Coronary artery (tissue), 2 donors: Measurements from ENCODE around the gene SMAGP.

Source experiments
- DNase-seq: peaks from one replicate; pipeline ENCODE4 v3.0.0-alpha.2; 2017; ENCODE audit warnings: low spot score
- H3K27ac ChIP-seq, 2 donors: fragments of 200-600 bp; sonication (generic); one replicate each; pipeline ENCODE4 v1.5.1; 2016 to 2019
- H3K4me3 ChIP-seq: fragments of 200-600 bp; sonication (generic); 2 replicates; pipeline ENCODE4 v1.5.1; 2016; ENCODE audit warnings: mild to moderate bottlenecking, moderate library complexity
- TF ChIP-seq, protein P1 (sequence below): fragments of 200-600 bp; sonication (generic); IDR thresholded peaks from one replicate; pipeline ENCODE4 v1.5.1; 2019; ENCODE audit warnings: antibody characterized with exemption

SMAGP gene

DNA sequence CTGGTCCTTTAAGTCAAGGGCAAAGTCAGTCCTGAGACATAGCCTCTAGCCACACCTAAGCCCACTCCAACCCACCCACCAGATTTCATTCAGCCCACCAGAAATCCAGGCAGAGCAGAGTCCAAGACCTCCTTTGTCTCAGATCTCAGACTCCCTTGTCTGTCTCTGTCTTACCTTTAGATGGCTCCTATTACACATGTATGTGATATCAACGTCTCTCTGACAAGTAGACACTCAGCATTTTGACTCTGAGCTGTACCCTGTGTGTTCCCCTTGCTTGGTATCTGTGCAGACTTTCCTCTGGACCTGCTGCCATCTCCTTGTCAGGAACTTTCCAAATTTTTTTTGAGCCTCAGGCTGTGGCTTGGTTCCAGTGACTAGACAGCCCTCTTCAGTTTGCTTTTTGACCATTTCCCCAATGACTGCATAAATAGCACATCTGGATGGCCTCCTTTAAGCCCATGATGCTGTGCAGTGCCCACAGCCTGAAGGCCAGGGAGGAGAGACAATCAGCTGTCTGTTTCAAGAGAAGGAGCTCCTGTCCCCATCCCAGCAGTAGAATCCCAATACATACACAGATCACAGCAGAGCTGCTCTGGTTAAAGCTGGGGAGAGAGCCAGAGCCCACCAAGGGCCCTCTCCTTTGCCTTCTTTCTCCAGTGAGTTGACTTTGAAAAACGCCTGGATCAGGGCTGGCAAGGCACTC is 59.4 kb downstream of the SMAGP start:
- TF ChIP-seq, protein P1, sequence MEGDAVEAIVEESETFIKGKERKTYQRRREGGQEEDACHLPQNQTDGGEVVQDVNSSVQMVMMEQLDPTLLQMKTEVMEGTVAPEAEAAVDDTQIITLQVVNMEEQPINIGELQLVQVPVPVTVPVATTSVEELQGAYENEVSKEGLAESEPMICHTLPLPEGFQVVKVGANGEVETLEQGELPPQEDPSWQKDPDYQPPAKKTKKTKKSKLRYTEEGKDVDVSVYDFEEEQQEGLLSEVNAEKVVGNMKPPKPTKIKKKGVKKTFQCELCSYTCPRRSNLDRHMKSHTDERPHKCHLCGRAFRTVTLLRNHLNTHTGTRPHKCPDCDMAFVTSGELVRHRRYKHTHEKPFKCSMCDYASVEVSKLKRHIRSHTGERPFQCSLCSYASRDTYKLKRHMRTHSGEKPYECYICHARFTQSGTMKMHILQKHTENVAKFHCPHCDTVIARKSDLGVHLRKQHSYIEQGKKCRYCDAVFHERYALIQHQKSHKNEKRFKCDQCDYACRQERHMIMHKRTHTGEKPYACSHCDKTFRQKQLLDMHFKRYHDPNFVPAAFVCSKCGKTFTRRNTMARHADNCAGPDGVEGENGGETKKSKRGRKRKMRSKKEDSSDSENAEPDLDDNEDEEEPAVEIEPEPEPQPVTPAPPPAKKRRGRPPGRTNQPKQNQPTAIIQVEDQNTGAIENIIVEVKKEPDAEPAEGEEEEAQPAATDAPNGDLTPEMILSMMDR: no peak
- no peak overlapping the region for H3K4me3 ChIP-seq
- no peak for DNase-seq
- H3K27ac ChIP-seq: no peak overlapping the region

GRCh38 chr12:51209259-51209658 is 61.0 kb downstream of the SMAGP start:
- no peak for DNase-seq
- H3K4me3 ChIP-seq: no peak overlapping the region
- no peak overlapping the region for H3K27ac ChIP-seq
- TF ChIP-seq, protein P1: no peak

- Histone ChIP-seq H3K4me3 (no peak overlapping the region), H3K27ac (no peak overlapping the region)
- no peak for DNase-seq
- TF ChIP-seq, protein P1: no peak
Observed at GRCh38 chr12:51208016-51208660, 62.1 kb downstream of the SMAGP start.

DNA sequence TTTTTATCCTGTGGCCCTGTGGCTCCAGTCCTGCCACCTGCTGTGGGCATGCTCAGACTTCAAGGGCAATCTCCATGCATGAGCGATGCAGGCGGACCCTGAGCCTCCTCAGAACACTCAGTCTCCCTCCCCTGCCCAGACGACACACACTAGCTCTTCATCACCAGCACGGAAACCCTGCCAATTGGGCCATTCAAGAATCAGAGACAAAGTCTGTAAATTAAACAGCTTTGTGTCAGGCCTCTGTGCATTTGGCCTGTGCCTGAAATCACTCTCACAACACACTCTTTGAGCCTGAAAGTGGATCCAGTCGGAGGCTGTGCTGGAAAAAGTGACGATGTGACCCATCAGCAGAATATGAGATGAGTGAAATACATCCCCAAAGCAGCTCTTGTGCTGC is 64.9 kb downstream of the SMAGP start:
- H3K4me3 ChIP-seq: no peak overlapping the region
- no peak for DNase-seq
- TF ChIP-seq, protein P1: no peak
- no peak overlapping the region for H3K27ac ChIP-seq

DNA sequence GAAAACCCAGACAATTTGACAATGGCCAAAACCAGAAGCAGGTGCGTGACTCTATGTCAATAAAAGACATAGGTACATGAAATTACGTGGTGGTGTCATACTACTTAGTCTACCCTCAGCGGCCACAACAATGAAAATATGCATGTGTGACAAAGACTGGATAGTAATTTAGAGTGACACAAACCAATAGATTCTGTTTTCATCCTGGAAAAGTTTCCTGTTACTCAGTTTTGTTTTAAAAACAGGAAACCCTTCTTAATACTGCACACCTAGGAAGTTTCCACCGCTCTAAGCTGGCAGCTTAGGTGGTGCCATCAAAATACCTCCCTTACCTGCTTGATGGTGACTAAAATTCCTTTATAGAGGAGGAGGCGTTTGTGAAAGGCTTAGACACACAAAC is 67.5 kb downstream of the SMAGP start:
- TF ChIP-seq, protein P1: no peak
- no peak for DNase-seq
- no peak overlapping the region for H3K4me3 ChIP-seq
- H3K27ac ChIP-seq: no peak overlapping the region

GRCh38 chr12:51200806-51201205 is 69.4 kb downstream of the SMAGP start:
- TF ChIP-seq, protein P1: no peak
- Histone ChIP-seq H3K27ac (no peak overlapping the region), H3K4me3 (no peak overlapping the region)
- DNase-seq: no peak

GRCh38 chr12:51200156-51200555 is 70.1 kb downstream of the SMAGP start:
- TF ChIP-seq, protein P1: no peak
- Histone ChIP-seq H3K4me3 (no peak overlapping the region), H3K27ac (no peak overlapping the region)
- no peak for DNase-seq
